Hepatic stellate cell (primary cell): ENCODE data around the gene C5.
A peak's percentile ranks its signal among the peaks of the same experiment; 100 is the strongest.

Source experiments
- DNase-seq: peaks from one replicate; pipeline ENCODE4 v3.0.0; 2011; ENCODE audit warnings: low spot score

Gene C5

GRCh38 chr9:120941046-120941770, 108.9 kb downstream of the C5 start:
- DNase-seq = no peak

- DNase-seq = no peak
Observed at GRCh38 chr9:120940573-120940972, 109.5 kb downstream of the C5 start.

- DNase-seq = no peak
Observed at GRCh38 chr9:120938851-120939250, 111.2 kb downstream of the C5 start.

- DNase-seq = no peak
Observed at GRCh38 chr9:120937596-120937995, 112.5 kb downstream of the C5 start.

- no peak for DNase-seq
Observed at GRCh38 chr9:120937127-120937526, 112.9 kb downstream of the C5 start.

GRCh38 chr9:120936764-120937122, 113.3 kb downstream of the C5 start:
- no peak for DNase-seq

- DNase-seq = peak; percentile 92
Observed at GRCh38 chr9:120936011-120936763, 113.9 kb downstream of the C5 start.

- peak; percentile 73 for DNase-seq
Observed at GRCh38 chr9:120935383-120935857, 114.7 kb downstream of the C5 start.

GRCh38 chr9:120934281-120934680, 115.8 kb downstream of the C5 start:
- no peak for DNase-seq

GRCh38 chr9:120933310-120934055, 116.6 kb downstream of the C5 start:
- DNase-seq = no peak

GRCh38 chr9:120932086-120932823, 117.8 kb downstream of the C5 start:
- no peak for DNase-seq

GRCh38 chr9:120931231-120932085, 118.6 kb downstream of the C5 start:
- DNase-seq = peak; percentile 75

- DNase-seq = no peak
Observed at GRCh38 chr9:120929229-120929791, 120.8 kb downstream of the C5 start.

GRCh38 chr9:120928483-120929228, 121.4 kb downstream of the C5 start:
- DNase-seq = peak; percentile 69

GRCh38 chr9:120928015-120928482, 122.0 kb downstream of the C5 start:
- DNase-seq = no peak

GRCh38 chr9:120927269-120928014, 122.6 kb downstream of the C5 start:
- no peak for DNase-seq

- no peak for DNase-seq
Observed at GRCh38 chr9:120926397-120926928, 123.6 kb downstream of the C5 start, which contains the start of gene TRAF1. Gene TRAF1, minus strand, starts transcription at chr9:120926796. Its CDS starts 721 bp downstream, at chr9:120926075.

GRCh38 chr9:120925535-120926396, 124.3 kb downstream of the C5 start:
- DNase-seq = peak; percentile 90
